Measurements from ENCODE around the gene ANKRD44. TPM values are rescaled to one million over a fixed set of nuclear protein-coding genes. Genes with fewer than 3 reads are reported as not detected.

Gene ANKRD44
- total RNA-seq, 2 experiments from 2014 or later = 210 to 249 TPM

- DNase-seq = peak; percentile 46
- CTCF ChIA-PET = interaction anchor here (1.4 kb wide), 1 partner anchor 36 kb away, joined by 4 read pairs; no protein-coding TSS in a partner anchor
- H3K27ac Mint-ChIP-seq = peak overlapping the region; percentile 65
- H3K27me3 Mint-ChIP-seq = no peaks in the 10 kb centered on the region
- peaks cover 28% of the 10 kb centered on the region for H3K4me1 Mint-ChIP-seq
- peak; percentile 93 for ATAC-seq
- peaks cover 3% of the 10 kb centered on the region for H3K9me3 Mint-ChIP-seq (ENCODE audit: low read depth)
- peaks cover 23% of the 10 kb centered on the region for H3K36me3 Mint-ChIP-seq
- H3K4me3 Mint-ChIP-seq = no peak overlapping the region
Observed at GRCh38 chr2:196961889-196962288, 348.7 kb downstream of the ANKRD44 start.

GRCh38 chr2:196959734-196960338 lies 350.7 kb downstream of the ANKRD44 start:
- Mint-ChIP-seq H3K4me1 (peaks cover 34% of the 10 kb centered on the region), H3K27me3 (no peaks in the 10 kb centered on the region), H3K4me3 (no peak overlapping the region), H3K9me3 (ENCODE audit: low read depth) (peaks cover 3% of the 10 kb centered on the region), H3K36me3 (peaks cover 23% of the 10 kb centered on the region), H3K27ac (no peak overlapping the region)
- no peak for ATAC-seq
- DNase-seq = no peak
- CTCF ChIA-PET = no interaction called here

GRCh38 chr2:196959281-196959680 lies 351.3 kb downstream of the ANKRD44 start:
- DNase-seq (no peak), ATAC-seq (no peak)
- peaks cover 23% of the 10 kb centered on the region for H3K36me3 Mint-ChIP-seq
- no peaks in the 10 kb centered on the region for H3K27me3 Mint-ChIP-seq
- H3K9me3 Mint-ChIP-seq (ENCODE audit: low read depth) = peaks cover 3% of the 10 kb centered on the region
- H3K4me1 Mint-ChIP-seq = peaks cover 34% of the 10 kb centered on the region
- CTCF ChIA-PET = no interaction called here
- H3K4me3 Mint-ChIP-seq = no peak overlapping the region
- no peak overlapping the region for H3K27ac Mint-ChIP-seq

GRCh38 chr2:196957881-196958525 lies 352.6 kb downstream of the ANKRD44 start:
- H3K4me1 Mint-ChIP-seq = peaks cover 29% of the 10 kb centered on the region
- peaks cover 19% of the 10 kb centered on the region for H3K36me3 Mint-ChIP-seq
- H3K9me3 Mint-ChIP-seq (ENCODE audit: low read depth) = peaks cover 3% of the 10 kb centered on the region
- no peaks in the 10 kb centered on the region for H3K27me3 Mint-ChIP-seq
- no peak for ATAC-seq
- H3K4me3 Mint-ChIP-seq = no peak overlapping the region
- no peak for DNase-seq
- H3K27ac Mint-ChIP-seq = no peak overlapping the region
- CTCF ChIA-PET = no interaction called here

- H3K4me3 Mint-ChIP-seq = no peak overlapping the region
- peaks cover 19% of the 10 kb centered on the region for H3K36me3 Mint-ChIP-seq
- H3K4me1 Mint-ChIP-seq = peaks cover 25% of the 10 kb centered on the region
- no peak overlapping the region for H3K27ac Mint-ChIP-seq
- DNase-seq (no peak), ATAC-seq (no peak)
- CTCF ChIA-PET = no interaction called here
- no peaks in the 10 kb centered on the region for H3K27me3 Mint-ChIP-seq
- H3K9me3 Mint-ChIP-seq (ENCODE audit: low read depth) = peaks cover 3% of the 10 kb centered on the region
Observed at GRCh38 chr2:196957442-196957841, 353.1 kb downstream of the ANKRD44 start.

- ATAC-seq (peak; percentile 39), DNase-seq (no peak)
- H3K4me1 Mint-ChIP-seq = peaks cover 11% of the 10 kb centered on the region
- H3K36me3 Mint-ChIP-seq = peaks cover 17% of the 10 kb centered on the region
- CTCF ChIA-PET = interaction anchor here (1.0 to 1.1 kb wide), 2 partner anchors 12 to 72 kb away, joined by 3 read pairs; no protein-coding TSS in a partner anchor
- no peak overlapping the region for H3K27ac Mint-ChIP-seq
- H3K4me3 Mint-ChIP-seq = no peak overlapping the region
- peaks cover 3% of the 10 kb centered on the region for H3K9me3 Mint-ChIP-seq (ENCODE audit: low read depth)
- no peaks in the 10 kb centered on the region for H3K27me3 Mint-ChIP-seq
Observed at GRCh38 chr2:196956069-196956468, 354.5 kb downstream of the ANKRD44 start.

- peaks cover 8% of the 10 kb centered on the region for H3K4me1 Mint-ChIP-seq
- H3K27me3 Mint-ChIP-seq = peaks cover 1% of the 10 kb centered on the region
- CTCF ChIA-PET = interaction anchor here (1.0 to 1.1 kb wide), 2 partner anchors 11 to 73 kb away, joined by 3 read pairs; no protein-coding TSS in a partner anchor
- peaks cover 14% of the 10 kb centered on the region for H3K36me3 Mint-ChIP-seq
- H3K27ac Mint-ChIP-seq = no peak overlapping the region
- no peak overlapping the region for H3K4me3 Mint-ChIP-seq
- DNase-seq = no peak
- ATAC-seq = no peak
- H3K9me3 Mint-ChIP-seq (ENCODE audit: low read depth) = peaks cover 3% of the 10 kb centered on the region
Observed at GRCh38 chr2:196955036-196955435, 355.5 kb downstream of the ANKRD44 start.

- ATAC-seq = no peak
- Mint-ChIP-seq H3K4me1 (peaks cover 7% of the 10 kb centered on the region), H3K27me3 (peaks cover 4% of the 10 kb centered on the region), H3K27ac (no peak overlapping the region), H3K9me3 (ENCODE audit: low read depth) (no peaks in the 10 kb centered on the region), H3K4me3 (no peak overlapping the region), H3K36me3 (peaks cover 8% of the 10 kb centered on the region)
- CTCF ChIA-PET = interaction anchor here (1.0 kb wide), 2 partner anchors 26 to 194 kb away, joined by 3 read pairs; no protein-coding TSS in a partner anchor
- DNase-seq = no peak
Observed at GRCh38 chr2:196954001-196954400, 356.6 kb downstream of the ANKRD44 start.

- DNase-seq (no peak), ATAC-seq (no peak)
- peaks cover 7% of the 10 kb centered on the region for H3K4me1 Mint-ChIP-seq
- H3K4me3 Mint-ChIP-seq = no peak overlapping the region
- H3K36me3 Mint-ChIP-seq = peaks cover 4% of the 10 kb centered on the region
- CTCF ChIA-PET = interaction anchor here (0.6 to 1.0 kb wide), 2 partner anchors 25 to 476 kb away, joined by 3 read pairs; no protein-coding TSS in a partner anchor
- H3K27me3 Mint-ChIP-seq = peaks cover 4% of the 10 kb centered on the region
- H3K27ac Mint-ChIP-seq = no peak overlapping the region
- H3K9me3 Mint-ChIP-seq (ENCODE audit: low read depth) = no peaks in the 10 kb centered on the region
Observed at GRCh38 chr2:196952936-196953335, 357.6 kb downstream of the ANKRD44 start.

GRCh38 chr2:196951973-196952372 lies 358.6 kb downstream of the ANKRD44 start:
- DNase-seq = no peak
- peaks cover 5% of the 10 kb centered on the region for H3K27me3 Mint-ChIP-seq
- no peak for ATAC-seq
- no peaks in the 10 kb centered on the region for H3K9me3 Mint-ChIP-seq (ENCODE audit: low read depth)
- peaks cover 4% of the 10 kb centered on the region for H3K36me3 Mint-ChIP-seq
- H3K27ac Mint-ChIP-seq = no peak overlapping the region
- H3K4me3 Mint-ChIP-seq = no peak overlapping the region
- H3K4me1 Mint-ChIP-seq = peaks cover 7% of the 10 kb centered on the region
- CTCF ChIA-PET = no interaction called here

GRCh38 chr2:196949116-196949515 lies 361.5 kb downstream of the ANKRD44 start:
- Mint-ChIP-seq H3K27me3 (peaks cover 7% of the 10 kb centered on the region), H3K27ac (no peak overlapping the region), H3K4me1 (no peaks in the 10 kb centered on the region), H3K4me3 (no peak overlapping the region), H3K9me3 (ENCODE audit: low read depth) (no peaks in the 10 kb centered on the region), H3K36me3 (peaks cover 4% of the 10 kb centered on the region)
- ATAC-seq (no peak), DNase-seq (no peak)
- CTCF ChIA-PET = interaction anchor here (0.6 kb wide), 1 partner anchor 30 kb away, joined by 4 read pairs; no protein-coding TSS in a partner anchor

- no peak overlapping the region for H3K4me3 Mint-ChIP-seq
- no peaks in the 10 kb centered on the region for H3K9me3 Mint-ChIP-seq (ENCODE audit: low read depth)
- DNase-seq (no peak), ATAC-seq (no peak)
- peaks cover 3% of the 10 kb centered on the region for H3K27me3 Mint-ChIP-seq
- peaks cover 10% of the 10 kb centered on the region for H3K4me1 Mint-ChIP-seq
- CTCF ChIA-PET = interaction anchor here (0.9 to 1.7 kb wide), 2 partner anchors 9 to 44 kb away, joined by 3 read pairs; no protein-coding TSS in a partner anchor
- H3K36me3 Mint-ChIP-seq = peaks cover 3% of the 10 kb centered on the region
- no peak overlapping the region for H3K27ac Mint-ChIP-seq
Observed at GRCh38 chr2:196944570-196944969, 366.0 kb downstream of the ANKRD44 start.

- CTCF ChIA-PET = no interaction called here
- Mint-ChIP-seq H3K36me3 (no peaks in the 10 kb centered on the region), H3K4me1 (peaks cover 10% of the 10 kb centered on the region), H3K9me3 (ENCODE audit: low read depth) (no peaks in the 10 kb centered on the region), H3K27ac (no peak overlapping the region), H3K4me3 (no peak overlapping the region), H3K27me3 (no peaks in the 10 kb centered on the region)
- ATAC-seq = no peak
- no peak for DNase-seq
Observed at GRCh38 chr2:196941398-196942078, 369.0 kb downstream of the ANKRD44 start.

All from activated CD8-positive, alpha-beta memory T cell treated with anti-CD3 and anti-CD28 coated beads, Interleukin-2, amount 10 ng/mL, durations not matched to agents 7 days and 5 days (primary cell).